Fibroblast of the aortic adventitia (primary cell): ENCODE results near the gene INPP5D. TPM values are rescaled to one million over a fixed set of nuclear protein-coding genes. Genes with fewer than 3 reads are reported as not detected.

Experiments
- DNase-seq: peaks from one replicate; pipeline ENCODE4 v3.0.0-alpha.2; 2010; ENCODE audit warnings: low read depth
- H3K4me3 ChIP-seq: 2 replicates; pipeline ENCODE4 v1.5.1; 2011; ENCODE audit warnings: low read depth, mild to moderate bottlenecking, control low read depth, low read length, moderate library complexity
- CTCF ChIP-seq: IDR thresholded peaks from 2 replicates; pipeline ENCODE4 v1.5.1; 2011; ENCODE audit warnings: mild to moderate bottlenecking, low read length, control low read depth, inconsistent platforms; ENCODE audit not compliant: insufficient read depth
- total RNA-seq: library from RNA; depleted of rRNA; stranded (reverse); fragments of >200 nt; gene quantifications from 2 replicates; pipeline ENCODE4 v1.2.3, GENCODE V29; 2012; ENCODE audit warnings: low replicate concordance

The INPP5D gene
- total RNA-seq, 1 donor = 0.54 TPM

- peak; percentile 29 for DNase-seq
- peak; percentile 89 for TF ChIP-seq CTCF
These were observed 6.0 kb upstream of the INPP5D start for GRCh38 chr2:233053928-233054784.

DNA sequence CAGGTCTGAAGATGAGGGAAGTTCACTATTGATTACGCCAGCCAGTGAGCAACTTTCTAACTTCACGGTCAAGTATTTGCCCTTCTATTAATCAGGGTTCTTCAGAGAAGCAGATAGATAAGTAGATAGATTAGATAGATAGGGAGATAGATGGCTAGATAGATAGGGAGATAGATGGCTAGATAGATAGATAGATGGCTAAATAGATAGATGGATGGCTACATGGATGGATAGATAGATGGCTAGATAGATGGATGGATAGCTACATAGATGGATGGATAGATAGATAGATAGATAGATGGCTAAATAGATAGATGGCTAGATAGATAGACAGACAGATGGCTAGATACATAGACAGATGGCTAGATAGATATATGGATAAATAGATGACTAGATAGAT lies 4.8 kb upstream of the INPP5D start:
- TF ChIP-seq CTCF = no peak
- H3K4me3 ChIP-seq = no peak overlapping the region
- DNase-seq = no peak

More at GRCh38 chr2:233053928-233054784, 6.0 kb upstream of the INPP5D start:
- H3K4me3 ChIP-seq = no peak overlapping the region

DNA sequence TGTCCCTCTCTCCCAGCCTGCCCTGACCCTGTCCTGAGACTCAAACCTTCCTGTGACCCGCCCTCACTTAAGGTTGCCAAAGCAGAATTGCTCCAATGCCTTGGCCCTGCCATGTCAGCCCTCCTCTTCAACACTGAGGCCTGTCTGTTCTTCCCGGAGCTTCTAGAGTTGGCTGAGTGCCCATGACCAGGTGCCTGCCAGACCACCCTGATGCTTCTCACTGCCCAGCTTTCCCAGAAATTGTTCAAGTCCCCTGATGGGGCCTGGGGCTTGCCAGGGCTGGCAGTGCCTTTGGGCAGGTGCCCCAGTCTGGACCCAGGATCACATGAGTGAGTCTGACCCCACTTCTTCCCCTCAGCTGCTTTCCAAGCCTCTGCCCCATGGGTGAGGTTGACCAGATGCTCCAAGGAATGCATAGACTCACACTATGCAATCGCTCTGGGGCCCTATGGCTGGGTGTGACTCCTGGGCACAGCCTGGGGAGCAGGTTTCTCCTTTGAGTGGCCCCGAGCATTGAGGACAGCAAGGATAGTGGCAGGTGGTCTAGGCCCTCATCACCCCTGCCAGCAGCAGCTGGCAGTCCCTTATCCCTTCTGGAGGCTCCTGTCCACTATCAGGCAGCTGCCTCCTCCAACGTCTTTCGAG lies 3.1 kb upstream of the INPP5D start:
- no peak for DNase-seq
- no peak for TF ChIP-seq CTCF
- H3K4me3 ChIP-seq = no peak overlapping the region

- no peak overlapping the region for H3K4me3 ChIP-seq
- no peak for TF ChIP-seq CTCF
- no peak for DNase-seq
These were observed 1.2 kb upstream of the INPP5D start for GRCh38 chr2:233058717-233059546.

DNA sequence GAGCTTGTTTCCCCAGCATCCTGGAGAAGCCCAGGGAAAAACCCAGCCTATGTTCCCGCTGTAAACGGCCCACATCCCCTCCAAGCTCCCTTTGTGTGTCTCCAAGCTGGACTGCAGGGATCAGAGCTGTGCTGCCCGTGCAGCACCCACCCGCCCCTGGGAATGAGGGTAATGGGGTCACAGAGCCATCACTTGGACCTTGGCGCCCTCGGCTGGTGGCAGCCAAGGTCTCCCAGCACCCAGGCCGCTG lies 670 bp upstream of the INPP5D start:
- H3K4me3 ChIP-seq = no peak overlapping the region
- DNase-seq = no peak
- no peak for TF ChIP-seq CTCF

DNA sequence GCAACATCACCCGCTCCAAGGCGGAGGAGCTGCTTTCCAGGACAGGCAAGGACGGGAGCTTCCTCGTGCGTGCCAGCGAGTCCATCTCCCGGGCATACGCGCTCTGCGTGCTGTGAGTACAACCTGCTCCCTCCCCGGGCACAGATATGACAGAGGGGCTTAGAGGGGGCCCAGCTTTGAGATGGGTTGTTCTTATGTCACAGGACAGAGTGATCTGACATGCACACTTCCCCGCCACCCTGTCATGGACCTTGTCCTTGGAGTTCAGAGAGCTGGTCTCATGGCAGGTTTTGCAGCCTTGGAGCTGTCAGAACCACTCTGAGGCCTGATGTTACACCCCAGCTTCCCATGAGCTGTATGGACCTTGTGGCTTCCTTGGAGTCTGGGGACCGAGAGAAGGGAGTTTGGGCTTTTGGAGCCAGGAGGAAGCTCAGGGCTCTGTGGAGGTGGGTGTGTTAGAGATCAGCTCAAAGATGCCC lies 398 bp downstream of the INPP5D start:
- no peak for TF ChIP-seq CTCF
- DNase-seq = no peak
- no peak overlapping the region for H3K4me3 ChIP-seq
